ENCODE data around the gene PHRF1. TPM values are rescaled to one million over a fixed set of nuclear protein-coding genes. Genes with fewer than 3 reads are reported as not detected.

PHRF1 gene
- total and polyA plus RNA-seq, 9 of the 15 experiments (the other 6 are each of a cell fraction or from before 2014, with no cell fraction given) = 0.07 to 37.2 (median 7.7) TPM

DNA sequence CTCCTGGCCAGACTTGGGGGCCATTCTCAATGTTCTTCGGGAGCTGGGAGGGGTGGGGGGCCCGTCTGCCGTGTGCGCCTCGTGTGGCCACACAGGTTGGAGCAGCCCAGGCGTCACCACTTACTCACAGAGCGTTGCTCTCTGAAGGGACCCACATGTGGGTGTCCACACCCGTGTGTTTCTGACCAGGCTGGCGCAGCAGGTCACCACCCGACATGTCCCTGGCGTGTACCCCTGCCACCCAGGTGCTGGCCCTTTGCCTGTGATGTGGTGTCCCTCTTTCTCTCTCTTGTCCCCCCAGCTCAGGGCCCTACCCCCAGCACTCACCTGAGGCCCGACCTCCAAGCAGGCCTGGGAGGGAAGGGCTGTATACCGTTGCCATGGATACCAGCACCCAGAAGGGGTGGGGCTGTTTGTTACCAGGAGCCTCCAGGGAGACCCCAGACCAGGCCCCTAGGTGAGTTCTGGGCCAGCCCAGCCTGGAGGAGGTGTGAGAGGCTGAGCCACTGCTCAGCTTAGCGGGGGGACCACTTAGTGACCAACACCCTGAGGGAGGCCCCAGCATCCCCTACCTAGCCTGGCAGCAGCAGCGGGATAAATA lies 17.1 kb upstream of the PHRF1 start:
- Histone ChIP-seq H4K20me1 (replicated peaks; ENCODE audit: control insufficient read depth, insufficient read depth, low read length) (0 out of 2 replicates have a peak, but pooled peaks cover 5% of the 10 kb centered on the region), H3K27me3 (ENCODE audit: control insufficient read depth in 2 of 2, insufficient read depth in 2 of 2, low read length in 2 of 2) (no peaks in the 10 kb centered on the region), H3K27ac (ENCODE audit: extremely low read depth, low read depth, low read length) (peak overlapping the region; percentile 89; the same call in 2 of the 3 replicates), H3K9ac (ENCODE audit: insufficient read depth in 1 of 2, low read depth in 2 of 2, low read length in 2 of 2) (peak overlapping the region; percentile 81 to 96; a peak in 3 of 4 replicates), H2AFZ (ENCODE audit: low read depth, low read length) (no peak overlapping the region), H3K9me3 (replicated peaks; ENCODE audit: control insufficient read depth, insufficient read depth, low read depth, low read length) (no peaks in the 10 kb centered on the region), H3K4me3 (no peak overlapping the region), H3K36me3 (ENCODE audit: control insufficient read depth, insufficient read depth, low read length) (peaks cover 21% of the 10 kb centered on the region; the same call in 1 of the 3 replicates), H3K4me2 (ENCODE audit: insufficient read depth, low read length) (peak overlapping the region; percentile 88), H3K9me1 (ENCODE audit: control insufficient read depth, insufficient read depth, low read length) (peaks cover 2% of the 10 kb centered on the region), H3K4me1 (replicated peaks in 1 of 2; ENCODE audit: control insufficient read depth in 2 of 2, insufficient read depth in 2 of 2, low read length in 2 of 2) (peaks cover 23 to 96% of the 10 kb centered on the region in 2 experiments), H3K79me2 (ENCODE audit: control insufficient read depth, insufficient read depth, low read length) (peaks cover 24% of the 10 kb centered on the region)
- WGBS (ENCODE audit: insufficient coverage, low coverage, missing lambda C conversion rate) = 81% methylated on average over 15 of the region's 15 CpGs
- intact Hi-C loops (cut with micrococcal nuclease) (loop anchor here (10.0 kb wide), 2 partner anchors 56 to 136 kb away; partner anchors contain the start of genes DEAF1, IRF7 and TMEM80), in situ Hi-C loops (cut with MboI) (no loop called here)
- DNase-seq (ENCODE audit: extremely low read depth in 1 of 4, low spot score in 3 of 4) (no peak), FAIRE-seq (no peak), ATAC-seq (no peak)
- CTCF ChIA-PET (ENCODE audit: low intra/inter-chr PET ratio) = no interaction called here
- POLR2A ChIA-PET = interaction anchor here (0.5 to 1.3 kb wide), 3 partner anchors 17 to 117 kb away, joined by 3 read pairs; no protein-coding TSS in a partner anchor
- BruUV-seq (replicated peaks) = no TSS peak
- TF ChIP-seq U2AF1 (optimal IDR thresholded peaks at IDR 0.05; ENCODE audit: low read depth, low read length) = no peak
- peak; percentile 92 for TF ChIP-seq RFX1 (IDR thresholded peaks at IDR 0.05)
- no peak for TF ChIP-seq RBM39 (optimal IDR thresholded peaks at IDR 0.05; ENCODE audit: low read depth, low read length)
- no peak for TF ChIP-seq CUX1 (CRISPR knock-in tag; IDR thresholded peaks at IDR 0.05)
- TF ChIP-seq CREBBP (IDR thresholded peaks at IDR 0.05; ENCODE audit: low read depth, low read length) = no peak
- TF ChIP-seq, protein P1, sequence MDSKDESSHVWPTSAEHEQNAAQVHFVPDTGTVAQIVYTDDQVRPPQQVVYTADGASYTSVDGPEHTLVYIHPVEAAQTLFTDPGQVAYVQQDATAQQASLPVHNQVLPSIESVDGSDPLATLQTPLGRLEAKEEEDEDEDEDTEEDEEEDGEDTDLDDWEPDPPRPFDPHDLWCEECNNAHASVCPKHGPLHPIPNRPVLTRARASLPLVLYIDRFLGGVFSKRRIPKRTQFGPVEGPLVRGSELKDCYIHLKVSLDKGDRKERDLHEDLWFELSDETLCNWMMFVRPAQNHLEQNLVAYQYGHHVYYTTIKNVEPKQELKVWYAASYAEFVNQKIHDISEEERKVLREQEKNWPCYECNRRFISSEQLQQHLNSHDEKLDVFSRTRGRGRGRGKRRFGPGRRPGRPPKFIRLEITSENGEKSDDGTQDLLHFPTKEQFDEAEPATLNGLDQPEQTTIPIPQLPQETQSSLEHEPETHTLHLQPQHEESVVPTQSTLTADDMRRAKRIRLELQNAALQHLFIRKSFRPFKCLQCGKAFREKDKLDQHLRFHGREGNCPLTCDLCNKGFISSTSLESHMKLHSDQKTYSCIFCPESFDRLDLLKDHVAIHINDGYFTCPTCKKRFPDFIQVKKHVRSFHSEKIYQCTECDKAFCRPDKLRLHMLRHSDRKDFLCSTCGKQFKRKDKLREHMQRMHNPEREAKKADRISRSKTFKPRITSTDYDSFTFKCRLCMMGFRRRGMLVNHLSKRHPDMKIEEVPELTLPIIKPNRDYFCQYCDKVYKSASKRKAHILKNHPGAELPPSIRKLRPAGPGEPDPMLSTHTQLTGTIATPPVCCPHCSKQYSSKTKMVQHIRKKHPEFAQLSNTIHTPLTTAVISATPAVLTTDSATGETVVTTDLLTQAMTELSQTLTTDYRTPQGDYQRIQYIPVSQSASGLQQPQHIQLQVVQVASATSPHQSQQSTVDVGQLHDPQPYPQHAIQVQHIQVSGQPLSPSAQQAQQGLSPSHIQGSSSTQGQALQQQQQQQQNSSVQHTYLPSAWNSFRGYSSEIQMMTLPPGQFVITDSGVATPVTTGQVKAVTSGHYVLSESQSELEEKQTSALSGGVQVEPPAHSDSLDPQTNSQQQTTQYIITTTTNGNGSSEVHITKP (IDR thresholded peaks at IDR 0.05; ENCODE audit: partially characterized antibody) = peak; percentile 41
- TF ChIP-seq TOE1 (IDR thresholded peaks at IDR 0.05; ENCODE audit: borderline replicate concordance) = no peak
- TF ChIP-seq TOE1 (CRISPR knock-in tag; IDR thresholded peaks at IDR 0.05; ENCODE audit: borderline replicate concordance, low read depth) = 0 out of 2 replicates have a peak, but pooled peaks have one; percentile 28
- TF ChIP-seq ZBTB7A (IDR thresholded peaks at IDR 0.05; ENCODE audit: borderline replicate concordance, control insufficient read depth, low read depth, low read length) = peak; percentile 53; the same call in 1 of the 2 replicates
- TF ChIP-seq SNIP1 (IDR thresholded peaks at IDR 0.05; ENCODE audit: low read depth) = no peak
- no peak for TF ChIP-seq EGR1 (conservative IDR thresholded peaks at IDR 0.05)
- TF ChIP-seq ZNF133 (CRISPR knock-in tag; IDR thresholded peaks at IDR 0.05) = no peak
- no peak for TF ChIP-seq ZNF146 (CRISPR knock-in tag; IDR thresholded peaks at IDR 0.05; ENCODE audit: unreplicated experiment)

Data from K562 (cell line).